Lung (tissue), 12 donors: Measurements from ENCODE around the gene SLC22A8. TPM values are rescaled to one million over a fixed set of nuclear protein-coding genes. Genes with fewer than 3 reads are reported as not detected.

Experiments used
- ATAC-seq: fragments of 200-7000 bp; cut with Tn5 transposase; one replicate; pipeline ENCODE4 v1.9.1; 2020; ENCODE audit warnings: moderate number of reproducible peaks; ENCODE audit not compliant: insufficient read depth, low FRiP score
- DNase-seq, 3 donors: peaks; one replicate each; pipeline ENCODE4 v3.0.0-alpha.2; 2013 to 2017
- H3K27ac ChIP-seq, 2 donors: one replicate each; pipeline ENCODE4 v1.5.1; 2013; ENCODE audit warnings: mild to moderate bottlenecking in 2 of 2, moderate library complexity in 2 of 2, control low read depth in 1 of 2, inconsistent platforms in 1 of 2, low read depth in 1 of 2, low read length in 1 of 2
- H3K27me3 ChIP-seq, 3 donors: one replicate each; pipeline ENCODE4 v1.5.1; 2013; ENCODE audit warnings: low read length in 2 of 3; ENCODE audit not compliant: control insufficient read depth in 3 of 3, insufficient read depth in 3 of 3
- H3K36me3 ChIP-seq, 4 donors: one replicate each; pipeline ENCODE4 v1.5.1; 2013; ENCODE audit warnings: low read length in 4 of 4, mild to moderate bottlenecking in 1 of 4, moderate library complexity in 1 of 4; ENCODE audit not compliant: control insufficient read depth in 4 of 4, insufficient read depth in 4 of 4
- H3K4me1 ChIP-seq, 5 donors: one replicate each; pipeline ENCODE4 v1.5.1; 2013; ENCODE audit warnings: low read length in 5 of 5, mild to moderate bottlenecking in 2 of 5, moderate library complexity in 1 of 5; ENCODE audit not compliant: control insufficient read depth in 5 of 5, insufficient read depth in 5 of 5
- H3K4me3 ChIP-seq: one replicate; pipeline ENCODE4 v1.5.1; 2013; ENCODE audit warnings: mild to moderate bottlenecking, control low read depth, moderate library complexity
- H3K9ac ChIP-seq, 2 donors: one replicate each; pipeline ENCODE4 v1.5.1; 2013; ENCODE audit warnings: low read length in 2 of 2, control low read depth in 1 of 2; ENCODE audit not compliant: insufficient read depth in 1 of 2
- H3K9me3 ChIP-seq, 4 donors: one replicate each; pipeline ENCODE4 v1.5.1; 2013; ENCODE audit warnings: low read length in 3 of 4, mild to moderate bottlenecking in 1 of 4, moderate library complexity in 1 of 4; ENCODE audit not compliant: control insufficient read depth in 4 of 4, insufficient read depth in 3 of 4
- WGBS, 2 donors: extraction: QIAGEN DNeasy Blood & Tissue Kit; methylation state at CpG; one replicate each; pipeline ENCODE4 v1.1.7; 2013; 5-methylcytosine and 5-hydroxymethylcytosine counted together
- polyA plus RNA-seq, 2 donors: library from polyadenylated mRNA; stranded (reverse); fragments of 200-250 nt; gene quantifications; one replicate each; pipeline ENCODE4 v1.2.1, GENCODE V29; 2013
- total RNA-seq, 2 donors: library from RNA; depleted of rRNA in 1 of 2; stranded (reverse); fragments of >200 nt in 1 of 2; gene quantifications; one replicate each; pipeline ENCODE4 v1.2.1, GENCODE V29; 2014 to 2021
- TF ChIP-seq, protein P1 (sequence below): IDR thresholded peaks from 2 replicates; pipeline ENCODE4 v1.5.1; 2012; ENCODE audit warnings: mild to moderate bottlenecking; ENCODE audit errors: control extremely low read depth, extremely low read depth
- donor health status: control.
- donor health status: control.
- donor health status: Bipolar disorder and iron deficiency.
- donor health status: healthy.
- donor health status: DM: yes; HTN: yes; CAD: no.

The SLC22A8 gene
- total and polyA plus RNA-seq, 4 donors: not detected

DNA sequence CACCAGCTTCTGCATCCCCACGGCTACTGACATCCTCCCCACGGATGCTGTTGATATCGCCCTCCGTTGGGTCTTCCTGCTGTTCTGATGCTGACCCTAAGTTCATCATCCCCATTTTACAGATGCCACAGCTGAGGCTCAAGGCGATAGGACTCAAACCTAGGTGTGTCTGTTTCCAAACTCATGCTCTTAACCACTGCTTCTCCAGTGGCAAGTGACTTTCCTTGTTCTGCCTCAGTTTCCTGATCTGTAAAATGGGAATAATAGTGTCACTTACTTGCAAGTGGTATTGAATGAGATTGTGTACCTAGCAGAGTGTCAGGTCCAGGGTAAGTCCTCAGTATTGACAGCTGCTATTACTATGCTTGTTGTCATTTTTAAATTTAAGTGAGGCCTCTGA is 16.5 kb downstream of the SLC22A8 start:
- Histone ChIP-seq H3K36me3 (no peaks in the 10 kb centered on the region), H3K27me3 (no peaks in the 10 kb centered on the region), H3K27ac (no peak overlapping the region), H3K9me3 (no peaks in the 10 kb centered on the region), H3K4me1 (no peaks in the 10 kb centered on the region), H3K4me3 (no peak overlapping the region), H3K9ac (no peak overlapping the region)
- TF ChIP-seq, protein P1, sequence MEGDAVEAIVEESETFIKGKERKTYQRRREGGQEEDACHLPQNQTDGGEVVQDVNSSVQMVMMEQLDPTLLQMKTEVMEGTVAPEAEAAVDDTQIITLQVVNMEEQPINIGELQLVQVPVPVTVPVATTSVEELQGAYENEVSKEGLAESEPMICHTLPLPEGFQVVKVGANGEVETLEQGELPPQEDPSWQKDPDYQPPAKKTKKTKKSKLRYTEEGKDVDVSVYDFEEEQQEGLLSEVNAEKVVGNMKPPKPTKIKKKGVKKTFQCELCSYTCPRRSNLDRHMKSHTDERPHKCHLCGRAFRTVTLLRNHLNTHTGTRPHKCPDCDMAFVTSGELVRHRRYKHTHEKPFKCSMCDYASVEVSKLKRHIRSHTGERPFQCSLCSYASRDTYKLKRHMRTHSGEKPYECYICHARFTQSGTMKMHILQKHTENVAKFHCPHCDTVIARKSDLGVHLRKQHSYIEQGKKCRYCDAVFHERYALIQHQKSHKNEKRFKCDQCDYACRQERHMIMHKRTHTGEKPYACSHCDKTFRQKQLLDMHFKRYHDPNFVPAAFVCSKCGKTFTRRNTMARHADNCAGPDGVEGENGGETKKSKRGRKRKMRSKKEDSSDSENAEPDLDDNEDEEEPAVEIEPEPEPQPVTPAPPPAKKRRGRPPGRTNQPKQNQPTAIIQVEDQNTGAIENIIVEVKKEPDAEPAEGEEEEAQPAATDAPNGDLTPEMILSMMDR: no peak
- 93% methylated on average over 5 of the region's 5 CpGs for whole genome bisulfite sequencing, 2 donors
- no peak for DNase-seq
- ATAC-seq: no peak

DNA sequence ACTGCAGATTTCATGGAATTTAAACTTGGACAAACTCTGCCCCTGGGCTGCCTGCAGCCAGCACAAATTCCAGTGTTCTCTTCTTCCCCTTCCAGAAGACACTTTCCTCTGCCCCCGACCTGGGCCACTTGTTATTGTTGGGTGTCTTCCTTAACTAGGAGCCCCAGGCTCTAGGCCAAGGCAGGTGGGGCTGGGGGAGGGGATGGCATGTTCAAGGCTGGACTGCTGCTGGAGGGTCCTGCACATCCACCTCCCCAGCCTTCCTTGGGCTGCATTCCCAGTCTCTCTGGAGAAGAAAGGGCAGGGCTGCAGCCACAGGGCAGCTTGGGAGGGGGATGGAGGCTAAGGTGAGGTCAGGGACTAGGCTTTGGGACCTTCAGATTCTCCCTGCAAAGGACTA is 19.4 kb downstream of the SLC22A8 start:
- no peaks in the 10 kb centered on the region for H3K9me3 ChIP-seq
- no peaks in the 10 kb centered on the region for H3K4me1 ChIP-seq
- H3K9ac ChIP-seq: no peak overlapping the region
- H3K27me3 ChIP-seq: no peaks in the 10 kb centered on the region
- no peaks in the 10 kb centered on the region for H3K36me3 ChIP-seq
- H3K27ac ChIP-seq: no peak overlapping the region
- DNase-seq (no peak), ATAC-seq (no peak)
- H3K4me3 ChIP-seq: no peak overlapping the region
- 38 to 69% methylated on average over 1 of the region's 1 CpG for WGBS, 2 donors
- TF ChIP-seq, protein P1: no peak

DNA sequence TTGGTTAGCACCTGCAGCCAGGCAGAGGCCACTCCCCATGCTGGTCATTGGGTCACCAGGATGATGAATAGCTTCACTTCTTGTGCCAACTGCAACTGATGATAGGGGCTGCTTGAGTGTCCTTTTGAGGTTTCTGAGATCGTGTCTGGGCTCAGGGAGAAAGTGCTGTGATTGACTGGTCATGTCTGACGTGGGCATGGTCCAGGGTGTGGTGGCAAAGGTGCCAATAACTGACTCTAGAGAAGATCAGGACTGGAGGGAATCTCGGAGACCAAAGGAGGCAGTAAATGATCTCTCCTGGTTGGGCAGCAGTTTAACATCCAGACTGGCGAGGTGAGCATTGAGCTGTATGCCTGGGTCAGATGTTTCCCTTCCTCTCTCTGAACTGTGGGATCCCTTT is 20.9 kb downstream of the SLC22A8 start:
- no peak for DNase-seq
- no peaks in the 10 kb centered on the region for H3K9me3 ChIP-seq
- WGBS, 2 donors: 77 to 83% methylated on average over 4 of the region's 4 CpGs

DNA sequence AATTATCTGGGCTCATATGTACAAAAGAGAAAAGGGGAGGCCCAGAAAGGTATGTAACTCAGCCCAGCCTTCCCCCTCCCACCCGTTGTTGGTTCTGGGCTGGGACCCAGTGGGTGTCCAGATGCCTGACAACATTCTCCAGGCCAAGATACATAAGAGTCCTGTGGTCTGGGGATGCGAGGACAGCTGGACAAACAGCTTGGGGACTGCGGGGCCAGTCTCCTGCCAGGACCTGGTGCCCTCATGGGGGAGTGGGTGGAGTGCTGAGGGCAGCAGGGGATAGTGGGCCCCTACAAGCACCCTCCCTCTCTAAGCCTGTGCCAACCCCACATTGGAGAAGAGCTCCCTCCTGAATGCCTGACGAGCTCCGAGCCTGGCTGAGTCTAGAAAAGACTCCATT is 27.4 kb downstream of the SLC22A8 start:
- DNase-seq: no peak
- H3K27me3 ChIP-seq: no peaks in the 10 kb centered on the region
- no peaks in the 10 kb centered on the region for H3K9me3 ChIP-seq
- H3K4me1 ChIP-seq: no peaks in the 10 kb centered on the region
- 77 to 89% methylated on average over 5 of the region's 5 CpGs for WGBS, 2 donors
- H3K9ac ChIP-seq: no peak overlapping the region
- ATAC-seq: no peak
- no peak overlapping the region for H3K27ac ChIP-seq
- TF ChIP-seq, protein P1: no peak
- H3K36me3 ChIP-seq: no peaks in the 10 kb centered on the region
- H3K4me3 ChIP-seq: no peak overlapping the region

More for the DNA sequence above, 20.9 kb downstream of the SLC22A8 start:
- TF ChIP-seq, protein P1: no peak
- H3K36me3 ChIP-seq: no peaks in the 10 kb centered on the region
- no peak overlapping the region for H3K27ac ChIP-seq
- ATAC-seq: no peak
- H3K9ac ChIP-seq: no peak overlapping the region
- no peaks in the 10 kb centered on the region for H3K27me3 ChIP-seq
- no peak overlapping the region for H3K4me3 ChIP-seq
- H3K4me1 ChIP-seq: no peaks in the 10 kb centered on the region
